Smooth muscle cell (in vitro differentiated cells): ENCODE data around the gene LMX1B. TPM values are rescaled to one million over a fixed set of nuclear protein-coding genes. Genes with fewer than 3 reads are reported as not detected.

Source experiments
- DNase-seq: peaks from one replicate; lab custom pipeline; 2025; ENCODE audit not compliant: unreplicated experiment; lab: John Stamatoyannopoulos, UW
- H2AFZ ChIP-seq: fragments of 200-600 bp; sonication (generic); 2 replicates; pipeline ENCODE4 v1.6.0; 2016; ENCODE audit warnings: antibody characterized with exemption, low read depth, mild to moderate bottlenecking
- H3F3A ChIP-seq: fragments of 200-600 bp; sonication (generic); 2 replicates; pipeline ENCODE4 v1.6.0; 2017; ENCODE audit warnings: antibody characterized with exemption, low read depth
- H3K27ac ChIP-seq: fragments of 200-600 bp; sonication (generic); 2 replicates; pipeline ENCODE4 v1.5.1; 2016; ENCODE audit warnings: low read depth, mild to moderate bottlenecking
- H3K27me3 ChIP-seq: fragments of 200-600 bp; sonication (generic); 2 replicates; pipeline ENCODE4 v1.6.1; 2016; ENCODE audit warnings: low read depth, mild to moderate bottlenecking
- H3K36me3 ChIP-seq: fragments of 200-600 bp; sonication (generic); 2 replicates; pipeline ENCODE4 v1.5.1; 2016; ENCODE audit warnings: low read depth
- H3K4me1 ChIP-seq: fragments of 200-600 bp; sonication (generic); 2 replicates; pipeline ENCODE4 v1.5.1; 2016; ENCODE audit warnings: low read depth
- H3K4me2 ChIP-seq: fragments of 200-600 bp; sonication (generic); 2 replicates; pipeline ENCODE4 v1.6.0; 2016; ENCODE audit warnings: mild to moderate bottlenecking
- H3K4me3 ChIP-seq: fragments of 200-600 bp; sonication (generic); 2 replicates; pipeline ENCODE4 v1.5.1; 2016; ENCODE audit warnings: mild to moderate bottlenecking
- H3K79me2 ChIP-seq: fragments of 200-600 bp; sonication (generic); 2 replicates; pipeline ENCODE4 v1.6.0; 2016; ENCODE audit warnings: low read depth, mild to moderate bottlenecking
- H3K9ac ChIP-seq: fragments of 200-600 bp; sonication (generic); 2 replicates; pipeline ENCODE4 v1.6.0; 2016; ENCODE audit warnings: low read depth
- H3K9me3 ChIP-seq: fragments of 200-600 bp; sonication (generic); replicated peaks from 2 replicates; pipeline ENCODE4 v1.5.1; 2016; ENCODE audit warnings: low read depth
- H4K20me1 ChIP-seq: fragments of 200-600 bp; sonication (generic); 2 replicates; pipeline ENCODE4 v1.6.0; 2016; ENCODE audit warnings: low read depth
- WGBS: methylation state at CpG from one replicate; pipeline ENCODE4 v1.1.7; 2016; ENCODE audit warnings: low lambda C conversion rate; 5-methylcytosine and 5-hydroxymethylcytosine counted together
- polyA plus RNA-seq: library from polyadenylated mRNA; unstranded; fragments of >200 nt; fragmentation: Nextera tagmentation; extraction: Ambion mirVana; gene quantifications from 2 replicates; pipeline ENCODE4 v1.2.1, GENCODE V29; 2016
- total RNA-seq: library from RNA; depleted of rRNA; stranded (reverse); fragments of >200 nt; gene quantifications from 2 replicates; pipeline ENCODE4 v1.2.3, GENCODE V29; 2014
- TF ChIP-seq, protein P1 (sequence below): fragments of 200-600 bp; sonication (generic); IDR thresholded peaks from 2 replicates; pipeline ENCODE4 v1.5.1; 2017; ENCODE audit warnings: borderline replicate concordance, mild to moderate bottlenecking, antibody characterized with exemption; ENCODE audit not compliant: insufficient read depth, poor library complexity, severe bottlenecking

The LMX1B gene
- total and polyA plus RNA-seq, 2 experiments from 2014 or later, result not detected

DNA sequence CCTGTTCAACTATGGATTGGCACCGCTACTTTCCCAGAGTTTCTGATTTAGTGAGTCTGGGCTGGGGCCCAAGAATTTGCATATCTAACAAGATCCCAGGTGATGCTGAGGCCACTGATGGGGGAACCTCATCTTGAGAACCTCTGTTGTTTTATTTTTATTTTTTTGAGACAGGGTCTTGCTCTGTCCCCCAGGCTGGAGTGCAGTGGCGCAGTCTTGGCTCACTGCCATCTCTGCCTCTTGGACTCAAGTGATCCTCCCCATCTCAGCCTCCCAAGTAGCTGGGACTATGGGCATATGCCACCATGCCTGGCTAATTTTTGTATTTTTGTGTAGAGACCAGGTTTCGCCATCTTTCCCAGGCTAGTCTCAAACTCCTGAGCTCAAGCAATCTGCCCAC lies 35.7 kb downstream of the LMX1B start:
- H3K36me3 ChIP-seq, result no peaks in the 10 kb centered on the region
- TF ChIP-seq, protein P1, sequence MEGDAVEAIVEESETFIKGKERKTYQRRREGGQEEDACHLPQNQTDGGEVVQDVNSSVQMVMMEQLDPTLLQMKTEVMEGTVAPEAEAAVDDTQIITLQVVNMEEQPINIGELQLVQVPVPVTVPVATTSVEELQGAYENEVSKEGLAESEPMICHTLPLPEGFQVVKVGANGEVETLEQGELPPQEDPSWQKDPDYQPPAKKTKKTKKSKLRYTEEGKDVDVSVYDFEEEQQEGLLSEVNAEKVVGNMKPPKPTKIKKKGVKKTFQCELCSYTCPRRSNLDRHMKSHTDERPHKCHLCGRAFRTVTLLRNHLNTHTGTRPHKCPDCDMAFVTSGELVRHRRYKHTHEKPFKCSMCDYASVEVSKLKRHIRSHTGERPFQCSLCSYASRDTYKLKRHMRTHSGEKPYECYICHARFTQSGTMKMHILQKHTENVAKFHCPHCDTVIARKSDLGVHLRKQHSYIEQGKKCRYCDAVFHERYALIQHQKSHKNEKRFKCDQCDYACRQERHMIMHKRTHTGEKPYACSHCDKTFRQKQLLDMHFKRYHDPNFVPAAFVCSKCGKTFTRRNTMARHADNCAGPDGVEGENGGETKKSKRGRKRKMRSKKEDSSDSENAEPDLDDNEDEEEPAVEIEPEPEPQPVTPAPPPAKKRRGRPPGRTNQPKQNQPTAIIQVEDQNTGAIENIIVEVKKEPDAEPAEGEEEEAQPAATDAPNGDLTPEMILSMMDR, result no peak
- H3K4me1 ChIP-seq, result no peaks in the 10 kb centered on the region
- H3K27me3 ChIP-seq, result peaks cover 99% of the 10 kb centered on the region
- H3K27ac ChIP-seq, result no peak overlapping the region
- no peak for DNase-seq
- no peak overlapping the region for H3K4me3 ChIP-seq
- no peak overlapping the region for H2AFZ ChIP-seq
- 94% methylated on average over 3 of the region's 3 CpGs for WGBS
- H3K4me2 ChIP-seq, result no peak overlapping the region
- H3K79me2 ChIP-seq, result no peaks in the 10 kb centered on the region
- H3F3A ChIP-seq, result no peaks in the 10 kb centered on the region
- H3K9me3 ChIP-seq, result no peaks in the 10 kb centered on the region
- H3K9ac ChIP-seq, result no peak overlapping the region
- no peaks in the 10 kb centered on the region for H4K20me1 ChIP-seq

GRCh38 chr9:126650404-126651341 lies 36.9 kb downstream of the LMX1B start:
- H3K79me2 ChIP-seq, result no peaks in the 10 kb centered on the region
- H3K36me3 ChIP-seq, result no peaks in the 10 kb centered on the region
- H3K4me2 ChIP-seq, result no peak overlapping the region
- H4K20me1 ChIP-seq, result no peaks in the 10 kb centered on the region
- no peak overlapping the region for H3K4me3 ChIP-seq
- H3K9ac ChIP-seq, result no peak overlapping the region
- no peaks in the 10 kb centered on the region for H3K4me1 ChIP-seq
- no peaks in the 10 kb centered on the region for H3F3A ChIP-seq
- H3K9me3 ChIP-seq, result no peaks in the 10 kb centered on the region
- no peak for DNase-seq
- no peak overlapping the region for H3K27ac ChIP-seq
- H2AFZ ChIP-seq, result no peak overlapping the region
- H3K27me3 ChIP-seq, result peaks cover 99% of the 10 kb centered on the region
- TF ChIP-seq, protein P1, result no peak
- WGBS, result 47% methylated on average over 18 of the region's 24 CpGs

DNA sequence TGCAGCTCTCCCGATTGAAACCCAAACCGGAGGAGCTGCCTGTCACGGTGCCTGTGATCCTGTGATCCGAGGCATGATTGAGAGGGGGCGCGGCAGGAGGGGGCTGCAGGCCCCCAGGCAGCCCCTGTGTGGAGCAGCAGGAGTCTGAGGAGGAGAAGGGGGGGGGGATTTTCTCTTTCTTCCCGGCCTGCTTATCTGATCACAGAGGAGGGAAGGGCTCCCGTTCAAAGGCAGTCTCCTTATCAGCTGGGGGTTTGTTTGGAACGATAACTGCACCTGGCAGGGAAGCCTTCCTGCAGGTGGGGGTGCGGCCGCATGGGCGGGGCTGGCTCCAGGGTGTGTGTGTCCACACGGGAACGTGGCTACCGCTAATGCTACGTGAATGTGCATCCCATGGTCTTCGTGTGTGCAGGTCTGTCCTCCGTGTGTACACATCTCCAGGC lies 38.4 kb downstream of the LMX1B start:
- peaks cover 97% of the 10 kb centered on the region for H3K27me3 ChIP-seq
- no peak overlapping the region for H3K9ac ChIP-seq

More for the DNA sequence above, 38.4 kb downstream of the LMX1B start:
- Histone ChIP-seq H3K4me2 (no peak overlapping the region), H2AFZ (no peak overlapping the region), H3K36me3 (no peaks in the 10 kb centered on the region), H3K9me3 (no peaks in the 10 kb centered on the region), H3K4me1 (no peaks in the 10 kb centered on the region), H3K4me3 (no peak overlapping the region), H3K79me2 (no peaks in the 10 kb centered on the region), H3F3A (no peaks in the 10 kb centered on the region), H4K20me1 (no peaks in the 10 kb centered on the region), H3K27ac (no peak overlapping the region)
- WGBS, result 38% methylated on average over 18 of the region's 18 CpGs
- TF ChIP-seq, protein P1, result no peak
- DNase-seq, result no peak
